Immature natural killer cell (primary cell): ENCODE results near the gene SMCO4. TPM values are rescaled to one million over a fixed set of nuclear protein-coding genes. Genes with fewer than 3 reads are reported as not detected.
"Not testable (repeated sequence)": the region's sequence is repeated elsewhere in the genome, so short reads cannot be mapped to it uniquely, and the experiment has no call there.

Source experiments
- DNase-seq, 3 donors: peaks; one replicate each; pipeline ENCODE4 v3.0.0; 2022; ENCODE audit warnings: mixed read lengths in 1 of 3
- H3K27ac Mint-ChIP-seq, 6 donors: one replicate each; pipeline ENCODE4 v1.8.0; 2020; ENCODE audit warnings: mixed read lengths in 6 of 6, mild to moderate bottlenecking in 5 of 6, inconsistent platforms in 4 of 6, moderate library complexity in 3 of 6
- H3K27me3 Mint-ChIP-seq, 3 donors: one replicate each; pipeline ENCODE4 v1.8.0; 2020 to 2021; ENCODE audit warnings: low read depth in 3 of 3, mild to moderate bottlenecking in 3 of 3, mixed read lengths in 3 of 3, moderate library complexity in 3 of 3, inconsistent platforms in 1 of 3
- H3K36me3 Mint-ChIP-seq, 3 donors: one replicate each; pipeline ENCODE4 v1.8.0; 2020; ENCODE audit warnings: mixed read lengths in 3 of 3, inconsistent platforms in 2 of 3, mild to moderate bottlenecking in 2 of 3
- H3K4me1 Mint-ChIP-seq, 2 donors: one replicate each; pipeline ENCODE4 v1.8.0; 2020; ENCODE audit warnings: inconsistent platforms in 2 of 2, mild to moderate bottlenecking in 2 of 2, mixed read lengths in 2 of 2, moderate library complexity in 1 of 2
- H3K4me3 Mint-ChIP-seq, 5 donors: one replicate each; pipeline ENCODE4 v1.8.0; 2020; ENCODE audit warnings: mild to moderate bottlenecking in 5 of 5, mixed read lengths in 5 of 5, inconsistent platforms in 3 of 5, moderate library complexity in 3 of 5
- H3K9me3 Mint-ChIP-seq, 6 donors: one replicate each; pipeline ENCODE4 v1.8.0; 2020; ENCODE audit warnings: mild to moderate bottlenecking in 6 of 6, mixed read lengths in 6 of 6, inconsistent platforms in 4 of 6, moderate library complexity in 3 of 6
- polyA plus RNA-seq, 3 donors: library from polyadenylated mRNA; unstranded; fragments of 300-500 nt; fragmentation: Illumina TruSeq; gene quantifications; one replicate each; pipeline ENCODE4 v1.2.3, GENCODE V29; 2021

Gene SMCO4
- polyA plus RNA-seq, 3 donors from 2014 or later = 10.2 to 11.1 (median 10.3) TPM

DNA sequence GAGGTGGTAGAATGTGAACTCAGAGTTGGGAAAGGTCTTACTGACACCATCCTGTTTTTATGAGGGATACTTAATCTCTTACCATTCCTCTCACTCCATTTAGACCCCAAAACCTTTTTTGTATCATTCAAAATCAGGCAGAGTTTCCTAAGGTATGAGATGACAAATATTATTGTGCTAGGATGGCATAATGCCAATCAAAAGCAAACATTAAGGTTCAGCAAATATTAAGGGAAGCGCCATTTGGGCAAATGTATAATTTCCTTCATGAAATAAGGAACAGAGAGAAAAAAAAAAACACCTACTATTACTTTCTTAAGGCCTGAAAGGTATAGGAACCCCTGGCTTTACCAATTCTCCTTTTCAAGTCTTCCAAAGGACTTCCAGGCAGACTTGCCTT, 62.4 kb downstream of the SMCO4 start:
- no peak for DNase-seq
- Mint-ChIP-seq H3K4me3 (no peak overlapping the region), H3K27me3 (peaks cover 0 to 3% (median 2%) of the 10 kb centered on the region in 3 donors), H3K4me1 (no peaks in the 10 kb centered on the region), H3K36me3 (no peaks in the 10 kb centered on the region), H3K9me3 (no peaks in the 10 kb centered on the region), H3K27ac (no peak overlapping the region)

DNA sequence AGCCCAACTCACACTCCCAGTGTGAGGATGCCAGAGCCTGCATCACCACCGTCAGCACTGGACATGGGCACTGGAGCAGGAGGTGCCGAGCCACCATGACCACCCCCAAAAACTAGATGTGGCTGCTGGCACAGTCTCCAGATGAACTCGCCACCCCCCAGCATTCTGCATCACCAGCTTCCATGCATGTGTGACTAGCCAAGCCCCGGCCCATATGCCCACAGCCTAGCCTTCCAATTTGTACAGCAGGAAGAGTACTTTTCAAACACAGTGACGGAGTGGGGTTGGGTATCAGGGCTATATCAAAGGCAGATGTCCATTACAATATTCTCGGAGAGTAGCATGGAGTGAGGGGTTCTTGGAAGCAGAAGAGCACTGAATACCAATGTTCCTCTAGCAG, 62.9 kb downstream of the SMCO4 start:
- no peak for DNase-seq
- Mint-ChIP-seq H3K27me3 (peaks cover 0 to 3% (median 2%) of the 10 kb centered on the region in 3 donors), H3K27ac (no peak overlapping the region), H3K4me1 (no peaks in the 10 kb centered on the region), H3K4me3 (no peak overlapping the region), H3K36me3 (no peaks in the 10 kb centered on the region), H3K9me3 (no peaks in the 10 kb centered on the region)

DNA sequence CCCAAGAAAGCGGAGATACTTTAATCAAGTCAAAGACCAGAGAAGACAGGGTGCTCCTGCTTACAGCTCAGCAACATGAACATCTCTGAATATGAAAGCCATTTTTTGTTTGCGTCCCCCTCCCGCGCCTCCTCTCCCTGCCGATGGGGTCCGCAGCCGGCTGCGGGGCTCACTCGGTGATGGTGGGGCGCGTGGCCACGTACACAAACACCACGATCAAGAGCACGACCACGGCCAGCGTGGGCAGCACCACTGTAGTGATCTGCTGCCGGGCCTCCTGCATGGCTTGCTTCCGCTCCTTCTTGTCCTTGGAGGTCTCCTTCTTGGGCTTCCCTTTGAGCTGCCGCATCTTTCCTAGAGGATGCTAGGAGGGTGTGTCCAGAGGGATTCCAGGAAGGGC, 64.3 kb downstream of the SMCO4 start:
- no peak overlapping the region for H3K27ac Mint-ChIP-seq
- peaks cover 0 to 3% (median 2%) of the 10 kb centered on the region in 3 donors for H3K27me3 Mint-ChIP-seq
- no peak overlapping the region for H3K4me3 Mint-ChIP-seq
- DNase-seq = no peak
- no peaks in the 10 kb centered on the region for H3K36me3 Mint-ChIP-seq
- no peaks in the 10 kb centered on the region for H3K4me1 Mint-ChIP-seq
- no peaks in the 10 kb centered on the region for H3K9me3 Mint-ChIP-seq

DNA sequence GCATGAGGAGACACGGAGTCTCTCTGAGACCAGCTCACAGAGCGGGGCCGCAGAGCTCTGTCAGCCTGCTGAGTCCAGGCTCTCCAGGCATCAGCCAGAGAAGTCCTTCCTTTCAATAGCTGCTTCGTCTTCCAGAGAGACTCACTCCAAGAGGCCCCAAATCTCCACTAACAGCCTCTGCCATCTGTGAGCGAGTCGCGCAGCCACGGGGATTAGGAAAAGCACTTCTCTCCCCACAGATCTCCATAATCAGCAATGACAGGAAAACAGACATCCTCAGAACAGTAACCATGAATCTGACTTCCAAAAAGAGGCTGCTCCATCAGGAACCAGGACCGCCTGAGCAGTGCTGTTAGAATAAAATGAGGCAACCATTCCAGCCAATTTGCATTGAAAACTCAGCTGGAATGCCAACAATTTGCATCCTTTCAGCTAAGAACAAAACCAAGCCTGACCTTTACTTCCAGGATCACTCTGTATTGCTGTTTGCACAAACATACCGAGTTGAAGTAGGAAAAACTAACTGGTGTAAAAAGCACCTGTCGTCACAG, 65.4 kb downstream of the SMCO4 start:
- Mint-ChIP-seq H3K27me3 (peaks cover 0 to 3% (median 2%) of the 10 kb centered on the region in 3 donors), H3K4me1 (no peaks in the 10 kb centered on the region), H3K4me3 (no peak overlapping the region), H3K9me3 (no peaks in the 10 kb centered on the region), H3K27ac (no peak overlapping the region), H3K36me3 (no peaks in the 10 kb centered on the region)
- no peak for DNase-seq

DNA sequence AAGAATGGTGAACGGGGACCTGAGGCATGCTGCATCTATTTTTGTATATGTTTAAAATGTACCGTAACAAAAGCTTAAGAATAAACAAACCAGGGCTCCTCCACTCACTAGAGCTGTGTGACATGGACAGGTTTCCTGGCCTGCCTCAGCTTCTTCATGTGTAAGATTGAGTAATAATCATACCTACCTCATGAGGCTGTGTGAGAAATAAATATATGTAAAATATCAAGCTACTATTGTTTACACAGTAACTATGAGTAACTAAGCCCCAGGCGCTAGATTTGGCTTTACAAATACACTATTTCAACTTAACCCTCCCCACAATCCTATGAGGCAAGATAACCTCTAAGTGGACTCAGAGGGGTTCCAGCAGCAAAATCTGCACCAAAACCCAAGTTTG, 66.4 kb downstream of the SMCO4 start:
- peaks cover 0 to 3% (median 2%) of the 10 kb centered on the region in 3 donors for H3K27me3 Mint-ChIP-seq
- no peaks in the 10 kb centered on the region for H3K9me3 Mint-ChIP-seq
- H3K36me3 Mint-ChIP-seq = no peaks in the 10 kb centered on the region
- DNase-seq = no peak
- H3K4me1 Mint-ChIP-seq = no peaks in the 10 kb centered on the region
- H3K27ac Mint-ChIP-seq = no peak overlapping the region
- no peak overlapping the region for H3K4me3 Mint-ChIP-seq

DNA sequence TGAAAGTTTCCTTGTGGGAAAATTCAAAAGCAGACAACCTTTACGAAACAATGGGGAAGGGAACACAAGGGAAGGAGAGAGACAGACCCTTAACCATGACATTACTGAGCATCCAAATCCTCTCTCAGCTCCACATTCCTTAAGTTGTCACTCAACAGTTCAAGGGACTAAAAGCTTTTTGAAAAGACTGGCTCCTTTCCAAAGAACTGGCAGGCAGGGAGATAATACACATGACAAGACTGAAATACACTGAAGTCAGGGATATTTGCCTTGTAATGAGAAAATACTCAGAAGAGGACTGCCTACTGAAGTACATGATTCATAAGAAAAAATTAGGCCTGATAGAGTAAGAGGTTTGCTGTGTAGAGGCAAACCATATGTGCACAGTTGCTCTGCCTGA, 69.1 kb downstream of the SMCO4 start:
- no peak overlapping the region for H3K27ac Mint-ChIP-seq
- no peak overlapping the region for H3K4me3 Mint-ChIP-seq
- H3K9me3 Mint-ChIP-seq = no peaks in the 10 kb centered on the region
- H3K4me1 Mint-ChIP-seq = no peaks in the 10 kb centered on the region
- no peak for DNase-seq
- H3K27me3 Mint-ChIP-seq = peaks cover 0 to 3% (median 2%) of the 10 kb centered on the region in 3 donors
- H3K36me3 Mint-ChIP-seq = no peaks in the 10 kb centered on the region

DNA sequence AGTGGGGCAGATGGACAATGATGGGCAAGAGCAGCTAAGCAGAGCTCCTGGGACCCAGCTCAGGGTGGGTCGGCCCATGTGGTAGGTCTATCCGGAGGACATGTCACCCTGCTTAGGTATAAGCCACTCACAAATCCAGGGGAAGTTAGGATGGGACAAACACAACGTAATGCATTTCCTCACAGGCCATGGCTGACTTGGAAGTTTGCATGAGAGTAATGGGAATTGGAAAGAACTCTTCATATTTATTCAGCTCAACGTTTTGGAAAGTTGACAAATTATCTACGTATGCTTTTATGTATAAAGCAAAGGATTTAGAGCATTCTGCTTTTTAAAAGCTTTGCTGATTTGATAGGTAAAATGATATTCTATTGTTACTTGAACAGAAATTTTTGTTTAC, 74.9 kb downstream of the SMCO4 start:
- DNase-seq = no peak
- no peaks in the 10 kb centered on the region for H3K4me1 Mint-ChIP-seq
- no peaks in the 10 kb centered on the region for H3K36me3 Mint-ChIP-seq
- H3K4me3 Mint-ChIP-seq = no peak overlapping the region
- peaks cover 0 to 2% (median 0%) of the 10 kb centered on the region in 3 donors for H3K27me3 Mint-ChIP-seq
- no peaks in the 10 kb centered on the region for H3K9me3 Mint-ChIP-seq
- H3K27ac Mint-ChIP-seq = no peak overlapping the region

DNA sequence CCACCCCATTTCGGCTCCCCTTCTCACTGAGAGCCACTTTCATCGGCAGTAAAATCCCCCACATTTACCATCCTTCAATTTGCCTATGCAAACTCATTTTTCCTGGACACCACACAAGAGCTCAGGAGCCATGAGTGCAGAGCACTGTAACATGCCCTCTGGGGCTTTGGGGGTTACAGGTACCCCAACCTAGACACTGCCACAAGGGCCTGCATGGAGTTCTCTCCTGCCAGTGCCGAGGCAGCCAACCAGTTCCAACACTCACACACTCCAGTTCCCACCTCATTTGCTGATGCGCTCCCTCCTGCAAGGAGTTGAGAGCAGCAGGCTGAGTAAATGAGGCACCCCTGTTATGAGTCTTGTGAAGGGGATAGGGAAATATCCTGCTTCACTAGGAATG, 76.1 kb downstream of the SMCO4 start:
- Mint-ChIP-seq H3K4me3 (no peak overlapping the region), H3K27me3 (peaks cover 0 to 2% (median 2%) of the 10 kb centered on the region in 3 donors), H3K27ac (no peak overlapping the region), H3K4me1 (no peaks in the 10 kb centered on the region), H3K9me3 (peaks cover 0 to 3% (median 0%) of the 10 kb centered on the region in 6 donors), H3K36me3 (no peaks in the 10 kb centered on the region)
- DNase-seq = no peak

DNA sequence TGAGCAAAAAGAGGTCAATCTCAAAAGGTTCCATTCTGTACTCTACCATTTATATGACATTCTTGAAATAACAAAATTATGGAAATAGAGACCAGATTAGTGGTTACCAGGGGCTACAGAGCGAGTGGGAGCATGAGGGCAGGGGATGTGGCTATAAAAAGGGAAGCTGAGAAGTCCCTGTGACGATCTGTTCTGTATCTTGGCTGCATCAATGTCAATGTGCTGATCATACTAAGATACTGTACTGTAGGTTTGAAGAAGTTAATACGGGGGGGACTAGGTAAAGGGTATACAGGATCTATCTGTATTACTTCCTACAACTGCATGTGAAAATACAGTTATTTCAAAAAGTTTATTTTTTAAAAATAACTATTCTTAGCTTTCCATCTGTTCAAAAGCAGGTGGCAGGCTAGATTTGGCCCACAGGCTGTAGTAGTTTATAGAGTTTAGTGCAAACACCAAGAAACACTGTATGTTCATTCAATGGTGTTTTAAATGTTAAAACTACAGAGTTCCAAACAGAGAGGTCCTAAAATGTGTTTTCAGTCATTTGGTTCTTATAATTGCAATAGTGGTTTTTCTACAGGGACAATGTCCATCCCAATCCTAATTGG, 78.2 kb downstream of the SMCO4 start:
- peaks cover 0 to 3% (median 0%) of the 10 kb centered on the region in 6 donors for H3K9me3 Mint-ChIP-seq
- H3K27me3 Mint-ChIP-seq = peaks cover 0 to 4% (median 2%) of the 10 kb centered on the region in 3 donors
- H3K27ac Mint-ChIP-seq = no peak overlapping the region
- no peak overlapping the region for H3K4me3 Mint-ChIP-seq
- no peaks in the 10 kb centered on the region for H3K4me1 Mint-ChIP-seq
- no peak for DNase-seq
- no peaks in the 10 kb centered on the region for H3K36me3 Mint-ChIP-seq

DNA sequence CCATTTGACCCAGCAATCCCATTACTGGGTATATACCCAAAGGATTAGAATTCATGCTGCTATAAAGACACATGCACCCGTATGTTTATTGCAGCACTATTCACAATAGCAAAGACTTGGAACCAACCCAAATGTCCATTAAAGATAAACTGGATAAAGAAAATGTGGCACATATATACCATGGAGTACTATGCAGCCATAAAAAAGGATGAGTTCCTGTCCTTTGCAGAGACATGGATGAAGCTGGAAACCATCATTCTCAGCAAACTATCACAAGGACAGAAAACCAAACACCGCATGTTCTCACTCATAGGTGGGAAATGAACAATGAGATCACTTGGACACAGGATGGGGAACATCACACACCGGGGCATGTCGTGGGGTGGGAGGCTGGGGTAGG, 79.5 kb downstream of the SMCO4 start:
- H3K27ac Mint-ChIP-seq, H3K9me3 Mint-ChIP-seq, H3K4me1 Mint-ChIP-seq, DNase-seq, H3K36me3 Mint-ChIP-seq, H3K4me3 Mint-ChIP-seq, H3K27me3 Mint-ChIP-seq: not testable (repeated sequence)

DNA sequence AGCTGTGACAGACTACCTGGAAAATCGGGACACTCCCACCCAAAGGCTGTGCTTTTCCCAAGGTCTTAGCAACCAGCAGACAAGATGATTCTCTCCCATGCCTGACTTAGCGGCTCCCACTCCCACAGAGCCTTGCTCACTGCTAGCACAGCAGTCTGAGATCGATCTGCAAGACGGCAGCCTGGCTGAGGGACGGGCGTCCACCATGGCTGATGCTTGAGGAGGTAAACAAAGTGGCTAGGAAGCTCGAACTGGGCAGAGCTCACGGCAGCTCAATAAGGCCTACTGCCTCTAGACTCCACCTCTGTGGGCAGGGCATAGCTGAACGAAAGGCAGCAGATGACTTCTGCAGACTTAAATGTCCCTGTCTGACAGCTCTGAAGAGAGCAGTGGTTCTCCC, 84.9 kb downstream of the SMCO4 start:
- Mint-ChIP-seq H3K4me1 (no peaks in the 10 kb centered on the region), H3K27ac (no peak overlapping the region), H3K27me3 (peaks cover 2 to 7% (median 5%) of the 10 kb centered on the region in 3 donors), H3K9me3 (peaks cover 0 to 3% (median 0%) of the 10 kb centered on the region in 6 donors), H3K36me3 (no peaks in the 10 kb centered on the region), H3K4me3 (no peak overlapping the region)
- no peak for DNase-seq

DNA sequence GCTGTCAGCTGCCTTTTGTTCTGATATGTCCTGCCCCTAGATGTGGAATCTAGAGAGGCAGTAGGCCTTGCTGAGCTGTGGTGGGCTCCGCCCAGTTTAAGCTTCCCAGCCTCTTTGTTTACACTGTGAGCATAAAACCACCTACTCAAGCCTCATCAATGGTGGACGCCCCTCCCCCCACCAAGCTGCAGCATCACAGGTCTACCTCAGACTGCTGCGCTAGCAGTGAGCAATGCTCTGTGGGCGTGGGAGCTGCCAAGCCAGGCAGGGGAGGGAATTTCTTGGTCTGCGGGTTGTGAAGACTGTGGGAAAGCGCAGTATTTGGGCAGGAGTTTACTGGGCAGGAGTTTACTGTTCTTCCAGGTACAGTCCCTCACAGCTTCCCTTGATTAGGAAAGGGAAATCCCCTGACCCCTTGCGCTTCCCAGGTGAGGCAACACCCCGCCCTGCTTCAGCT, 98.5 kb downstream of the SMCO4 start:
- Mint-ChIP-seq H3K27ac (no peak overlapping the region), H3K27me3 (peaks cover 0 to 12% (median 3%) of the 10 kb centered on the region in 3 donors), H3K4me3 (no peak overlapping the region), H3K4me1 (no peaks in the 10 kb centered on the region), H3K36me3 (no peaks in the 10 kb centered on the region), H3K9me3 (peaks cover 0 to 6% (median 0%) of the 10 kb centered on the region in 6 donors)
- DNase-seq = no peak

DNA sequence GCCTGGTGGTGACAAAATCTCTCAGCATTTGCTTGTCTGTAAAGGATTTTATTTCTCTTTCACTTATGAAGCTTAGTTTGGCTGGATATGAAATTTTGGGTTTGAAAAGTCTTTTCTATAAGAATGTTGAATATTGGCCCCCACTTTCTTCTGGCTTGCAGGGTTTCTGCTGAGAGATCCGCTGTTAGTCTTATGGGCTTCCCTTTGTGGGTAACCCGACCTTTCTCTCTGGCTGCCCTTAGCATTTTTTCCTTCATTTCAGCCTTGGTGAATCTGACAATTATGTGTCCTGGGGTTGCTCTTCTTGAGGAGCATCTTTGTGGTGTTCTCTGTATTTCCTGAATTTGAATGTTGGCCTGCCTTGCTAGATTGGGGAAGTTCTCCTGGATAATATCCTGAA, 100.0 kb downstream of the SMCO4 start:
- H3K4me3 Mint-ChIP-seq, H3K4me1 Mint-ChIP-seq, H3K36me3 Mint-ChIP-seq, H3K27ac Mint-ChIP-seq, DNase-seq, H3K9me3 Mint-ChIP-seq: not testable (repeated sequence)
- peaks cover 0 to 10% (median 3%) of the 10 kb centered on the region in 3 donors for H3K27me3 Mint-ChIP-seq

DNA sequence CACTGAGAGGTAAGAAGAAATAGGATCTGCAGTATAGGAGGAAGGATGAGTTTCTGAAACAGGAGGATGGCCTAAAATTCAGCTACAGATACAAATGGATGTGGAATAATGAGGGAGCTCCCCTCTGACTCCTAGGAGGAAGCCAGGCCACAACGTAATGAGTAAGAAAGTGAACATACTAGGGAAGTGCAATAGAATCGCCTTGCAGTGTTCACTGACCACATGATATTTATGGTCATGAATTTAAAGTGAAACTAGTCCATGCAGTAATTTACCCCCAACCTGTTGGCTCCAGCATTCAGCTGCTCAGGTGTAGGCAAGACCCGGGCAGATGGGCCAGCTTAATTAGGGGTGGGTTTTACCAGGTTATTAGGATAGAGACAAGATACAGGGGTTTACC, 110.9 kb downstream of the SMCO4 start:
- Mint-ChIP-seq H3K4me3 (no peak overlapping the region), H3K36me3 (no peaks in the 10 kb centered on the region)

More for the DNA sequence above, 110.9 kb downstream of the SMCO4 start:
- DNase-seq = no peak
- Mint-ChIP-seq H3K4me1 (no peaks in the 10 kb centered on the region), H3K27me3 (peaks cover 0 to 2% (median 2%) of the 10 kb centered on the region in 3 donors), H3K9me3 (peaks cover 0 to 2% (median 0%) of the 10 kb centered on the region in 6 donors), H3K27ac (no peak overlapping the region)
